Neuronal stem cell (in vitro differentiated cells): ENCODE data around the gene TRMU.

Experiments
- DNase-seq: peaks from one replicate; pipeline ENCODE4 v3.0.0-alpha.2; 2013; ENCODE audit warnings: low spot score
- H2AFZ ChIP-seq: one replicate; pipeline ENCODE4 v1.6.1; 2013; ENCODE audit warnings: mild to moderate bottlenecking, low read length, inconsistent platforms
- H2AK5ac ChIP-seq: 2 replicates; pipeline ENCODE4 v1.6.1; 2013; ENCODE audit warnings: low read depth, mild to moderate bottlenecking, inconsistent platforms, low read length, moderate library complexity, mixed read lengths
- H2BK120ac ChIP-seq: 2 replicates; pipeline ENCODE4 v1.6.1; 2013; ENCODE audit warnings: low read depth, mild to moderate bottlenecking, inconsistent platforms, low read length, moderate library complexity, mixed read lengths
- H2BK12ac ChIP-seq: one replicate; pipeline ENCODE4 v1.6.1; 2013; ENCODE audit warnings: low read length, inconsistent platforms
- H2BK15ac ChIP-seq: 2 replicates; pipeline ENCODE4 v1.6.1; 2013; ENCODE audit warnings: mild to moderate bottlenecking, low read length, inconsistent platforms, mixed read lengths
- H2BK5ac ChIP-seq: one replicate; pipeline ENCODE4 v1.6.1; 2013; ENCODE audit warnings: inconsistent platforms, mild to moderate bottlenecking, low read length, moderate library complexity
- H3K14ac ChIP-seq: one replicate; pipeline ENCODE4 v1.6.1; 2013; ENCODE audit warnings: low read length, inconsistent platforms
- H3K18ac ChIP-seq: 2 replicates; pipeline ENCODE4 v1.6.1; 2013; ENCODE audit warnings: low read length, inconsistent platforms
- H3K23ac ChIP-seq: 2 replicates; pipeline ENCODE4 v1.6.1; 2013; ENCODE audit warnings: low read depth, mild to moderate bottlenecking, mixed read lengths, low read length, inconsistent platforms; ENCODE audit not compliant: poor library complexity
- H3K27ac ChIP-seq: replicated peaks from 3 replicates; pipeline ENCODE4 v1.5.1; 2013; ENCODE audit warnings: low read length, inconsistent platforms
- H3K27me3 ChIP-seq, 3 experiments: 2 replicates each; pipeline ENCODE4 v1.6.1; 2013; ENCODE audit warnings: low read length in 3 of 3, mild to moderate bottlenecking in 2 of 3, inconsistent platforms in 1 of 3, low read depth in 1 of 3, mixed read lengths in 1 of 3, moderate library complexity in 1 of 3; ENCODE audit not compliant: control insufficient read depth in 3 of 3, insufficient read depth in 3 of 3
- H3K36me3 ChIP-seq, 2 donors: replicated peaks in 1 of 2; 2 replicates each; pipeline ENCODE4 v1.6.1; 2013; ENCODE audit warnings: low read length in 2 of 2; ENCODE audit not compliant: control insufficient read depth in 2 of 2, insufficient read depth in 2 of 2
- H3K4ac ChIP-seq: 2 replicates; pipeline ENCODE4 v1.6.1; 2013; ENCODE audit warnings: inconsistent platforms, mild to moderate bottlenecking, low read length, moderate library complexity
- H3K4me1 ChIP-seq, 2 donors: 1 replicate in 1 of 2; 2 replicates in 1 of 2; pipeline ENCODE4 v1.6.1; 2013; ENCODE audit warnings: low read length in 2 of 2, low read depth in 1 of 2; ENCODE audit not compliant: control insufficient read depth in 2 of 2, insufficient read depth in 1 of 2
- H3K4me2 ChIP-seq: one replicate; pipeline ENCODE4 v1.6.1; 2013; ENCODE audit warnings: mild to moderate bottlenecking, low read length, inconsistent platforms; ENCODE audit not compliant: insufficient read depth, poor library complexity, severe bottlenecking
- H3K4me3 ChIP-seq, 2 donors: 2 replicates each; pipeline ENCODE4 v1.5.1; 2013; ENCODE audit warnings: low read length in 2 of 2, mild to moderate bottlenecking in 2 of 2, inconsistent platforms in 1 of 2, moderate library complexity in 1 of 2
- H3K79me1 ChIP-seq: one replicate; pipeline ENCODE4 v1.6.1; 2013; ENCODE audit warnings: low read depth, mild to moderate bottlenecking, inconsistent platforms, low read length, moderate library complexity
- H3K9ac ChIP-seq: one replicate; pipeline ENCODE4 v1.6.1; 2013; ENCODE audit warnings: mild to moderate bottlenecking, low read depth, low read length, inconsistent platforms; ENCODE audit not compliant: poor library complexity
- H3K9me3 ChIP-seq, 2 donors: replicated peaks in 1 of 2; 2 replicates each; pipeline versions ENCODE3 to v1.6.1; 2013; ENCODE audit warnings: low read length in 2 of 2, mild to moderate bottlenecking in 2 of 2, inconsistent platforms in 1 of 2, low read depth in 1 of 2, mixed read lengths in 1 of 2, moderate library complexity in 1 of 2; ENCODE audit not compliant: control insufficient read depth in 2 of 2, insufficient read depth in 1 of 2
- H4K8ac ChIP-seq: one replicate; pipeline ENCODE4 v1.6.1; 2013; ENCODE audit warnings: low read depth, mild to moderate bottlenecking, inconsistent platforms, low read length, moderate library complexity
- H4K91ac ChIP-seq: one replicate; pipeline ENCODE4 v1.6.1; 2013; ENCODE audit warnings: low read length, low read depth, mild to moderate bottlenecking, inconsistent platforms; ENCODE audit not compliant: poor library complexity
- WGBS, 2 donors: extraction: QIAGEN DNeasy Blood & Tissue Kit; methylation state at CpG; one replicate each; pipeline ENCODE4 v1.1.7; 2013; ENCODE audit warnings: missing lambda C conversion rate in 2 of 2, mixed read lengths in 1 of 2; ENCODE audit not compliant: insufficient read length in 2 of 2, insufficient replicate concordance in 1 of 2; ENCODE audit errors: extremely low coverage in 2 of 2; 5-methylcytosine and 5-hydroxymethylcytosine counted together

The TRMU gene

GRCh38 chr22:46356496-46357480 is 21.3 kb downstream of the TRMU start:
- no peak overlapping the region for H3K27ac ChIP-seq
- peak overlapping the region; percentile 37 for H3K9ac ChIP-seq
- peak overlapping the region; percentile 65 for H3K23ac ChIP-seq
- no peak overlapping the region for H4K91ac ChIP-seq
- H2BK15ac ChIP-seq = peak overlapping the region; percentile 55
- no peak for DNase-seq
- no peak overlapping the region for H3K14ac ChIP-seq
- H3K36me3 ChIP-seq = peaks cover 35 to 94% of the 10 kb centered on the region in 2 donors
- no peak overlapping the region for H2BK5ac ChIP-seq
- peaks cover 6 to 8% of the 10 kb centered on the region in 2 donors for H3K9me3 ChIP-seq
- no peak overlapping the region for H3K4me3 ChIP-seq
- H3K4me1 ChIP-seq = no peaks in the 10 kb centered on the region
- H2BK12ac ChIP-seq = no peak overlapping the region
- no peak overlapping the region for H2BK120ac ChIP-seq
- no peak overlapping the region for H3K4ac ChIP-seq
- H2AFZ ChIP-seq = no peak overlapping the region
- no CpG with 5 or more reads among the region's 23 CpGs for WGBS, 2 donors
- no peak overlapping the region for H3K4me2 ChIP-seq
- no peaks in the 10 kb centered on the region for H3K27me3 ChIP-seq
- H3K18ac ChIP-seq = peak overlapping the region; percentile 48
- peak overlapping the region; percentile 37 for H2AK5ac ChIP-seq
- peaks cover 14% of the 10 kb centered on the region for H3K79me1 ChIP-seq
- H4K8ac ChIP-seq = no peak overlapping the region

GRCh38 chr22:46357711-46358520 is 22.4 kb downstream of the TRMU start:
- WGBS, 2 donors = no CpG with 5 or more reads among the region's 19 CpGs
- DNase-seq = no peak
- Histone ChIP-seq H3K4me1 (no peaks in the 10 kb centered on the region), H3K27ac (no peak overlapping the region), H3K4ac (no peak overlapping the region), H3K18ac (peak overlapping the region; percentile 38), H3K79me1 (peaks cover 14% of the 10 kb centered on the region), H3K4me2 (no peak overlapping the region), H3K36me3 (peaks cover 27 to 94% of the 10 kb centered on the region in 2 donors), H3K14ac (peak overlapping the region; percentile 38), H2AK5ac (peak overlapping the region; percentile 37), H4K91ac (no peak overlapping the region), H3K9me3 (peaks cover 6 to 8% of the 10 kb centered on the region in 2 donors), H3K4me3 (no peak overlapping the region), H2BK120ac (no peak overlapping the region), H2BK15ac (no peak overlapping the region), H4K8ac (no peak overlapping the region), H2BK12ac (peak overlapping the region; percentile 41), H3K23ac (peak overlapping the region; percentile 65), H2BK5ac (no peak overlapping the region), H3K9ac (no peak overlapping the region), H3K27me3 (no peaks in the 10 kb centered on the region), H2AFZ (no peak overlapping the region)

DNA sequence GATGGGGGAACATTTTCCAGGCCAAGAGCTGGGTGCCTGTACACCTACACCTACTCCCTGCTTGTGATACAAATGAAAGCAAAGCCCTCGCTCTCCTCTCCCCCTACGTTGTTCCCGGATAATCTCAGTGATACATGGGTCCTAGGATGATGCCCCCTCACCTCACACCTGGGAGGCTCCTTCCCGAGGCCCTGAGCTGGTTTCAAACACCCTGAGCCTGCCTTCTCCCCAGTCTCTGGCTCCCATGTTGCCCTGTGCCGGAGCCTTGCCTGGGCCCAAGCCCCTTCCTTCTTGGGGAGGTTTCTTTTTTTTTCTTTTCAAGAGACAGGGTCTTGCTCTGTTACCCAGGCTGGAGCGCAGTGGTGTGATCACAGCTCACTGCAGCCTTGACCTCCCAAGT is 23.3 kb downstream of the TRMU start:
- no CpG with 5 or more reads among the region's 6 CpGs for WGBS, 2 donors
- Histone ChIP-seq H3K4me1 (no peaks in the 10 kb centered on the region), H3K36me3 (peaks cover 20 to 94% of the 10 kb centered on the region in 2 donors), H3K79me1 (peaks cover 11% of the 10 kb centered on the region), H4K8ac (no peak overlapping the region), H3K4me2 (no peak overlapping the region), H2AFZ (no peak overlapping the region), H4K91ac (no peak overlapping the region), H3K14ac (no peak overlapping the region), H3K18ac (no peak overlapping the region), H2BK12ac (no peak overlapping the region), H3K9ac (no peak overlapping the region), H3K9me3 (peaks cover 6 to 8% of the 10 kb centered on the region in 2 donors), H2BK120ac (no peak overlapping the region), H2AK5ac (no peak overlapping the region), H2BK5ac (no peak overlapping the region), H3K4ac (no peak overlapping the region), H2BK15ac (no peak overlapping the region), H3K27me3 (no peaks in the 10 kb centered on the region), H3K23ac (no peak overlapping the region), H3K4me3 (no peak overlapping the region), H3K27ac (no peak overlapping the region)
- DNase-seq = no peak

DNA sequence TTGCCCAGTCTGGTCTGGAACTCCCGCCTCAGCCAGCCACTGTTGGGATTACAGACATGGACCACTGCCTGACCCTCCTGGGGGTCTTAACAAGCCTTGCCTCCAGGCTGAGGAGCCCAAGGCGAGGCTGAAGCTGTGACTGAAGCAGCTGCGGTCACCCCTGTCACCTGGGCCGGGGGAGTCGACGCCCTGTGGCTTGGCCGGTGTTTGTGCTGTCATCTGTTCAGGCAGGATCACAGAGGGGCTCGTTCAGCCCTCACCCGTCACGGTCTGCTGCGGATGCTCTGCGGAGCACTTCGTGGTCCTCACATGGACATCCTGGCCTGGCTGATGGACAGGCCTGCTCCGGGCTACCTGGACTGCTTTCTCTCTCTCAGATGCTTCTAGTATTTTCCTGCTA is 23.8 kb downstream of the TRMU start:
- no CpG with 5 or more reads among the region's 14 CpGs for WGBS, 2 donors
- no peak overlapping the region for H2BK120ac ChIP-seq
- H3K4me3 ChIP-seq = no peak overlapping the region
- peaks cover 14 to 89% of the 10 kb centered on the region in 2 donors for H3K36me3 ChIP-seq
- no peak overlapping the region for H4K8ac ChIP-seq
- no peak overlapping the region for H2BK15ac ChIP-seq
- peaks cover 6 to 8% of the 10 kb centered on the region in 2 donors for H3K9me3 ChIP-seq
- peak overlapping the region; percentile 13 for H2BK5ac ChIP-seq
- H2BK12ac ChIP-seq = no peak overlapping the region
- peaks cover 11% of the 10 kb centered on the region for H3K79me1 ChIP-seq
- no peak overlapping the region for H3K27ac ChIP-seq
- H3K4ac ChIP-seq = no peak overlapping the region
- no peaks in the 10 kb centered on the region for H3K4me1 ChIP-seq
- DNase-seq = no peak
- no peak overlapping the region for H3K23ac ChIP-seq
- no peaks in the 10 kb centered on the region for H3K27me3 ChIP-seq
- H3K4me2 ChIP-seq = no peak overlapping the region
- H4K91ac ChIP-seq = no peak overlapping the region
- H2AFZ ChIP-seq = no peak overlapping the region
- H3K14ac ChIP-seq = no peak overlapping the region
- peak overlapping the region; percentile 57 for H3K18ac ChIP-seq
- no peak overlapping the region for H2AK5ac ChIP-seq
- H3K9ac ChIP-seq = peak overlapping the region; percentile 21
